Caco-2 (cell line): ENCODE results near the gene ATXN10. TPM values are rescaled to one million over a fixed set of nuclear protein-coding genes. Genes with fewer than 3 reads are reported as not detected.

Experiments used
- BruUV-seq: library from RNA; stranded (reverse); fragments of 400-500 nt; replicated peaks from 2 replicates; lab custom pipeline; 2021; lab: Mats Ljungman, UMichigan
- CTCF ChIA-PET: fragments of 300-600 bp; sonication (Branson Sonifier 250); formaldehyde crosslinking; loops from one replicate; lab custom pipeline; 2022; ENCODE audit warnings: antibody characterized with exemption; lab: Charles Lee
- POLR2A ChIA-PET: fragments of 300-600 bp; sonication (Branson Sonifier 250); formaldehyde crosslinking; loops from one replicate; lab custom pipeline; 2022; ENCODE audit warnings: antibody characterized with exemption; lab: Charles Lee
- DNase-seq, 2 experiments: peaks; one replicate each; pipeline versions ENCODE4 v3.0.0 to v3.0.0-alpha.2; 2020 to 2022
- H3K27me3 ChIP-seq: replicated peaks from 2 replicates; pipeline ENCODE4 v1.6.0; 2011; ENCODE audit warnings: low read length; ENCODE audit not compliant: control insufficient read depth, insufficient read depth
- H3K36me3 ChIP-seq: 2 replicates; pipeline ENCODE4 v1.5.1; 2011; ENCODE audit warnings: low read length; ENCODE audit not compliant: control insufficient read depth, insufficient read depth
- H3K4me1 ChIP-seq: fragments of 250-450 bp; sonication (Bioruptor Pico); 2 replicates; pipeline ENCODE4 v1.5.1; 2020; ENCODE audit warnings: mild to moderate bottlenecking
- H3K4me3 ChIP-seq: 2 replicates; pipeline ENCODE4 v1.5.1; 2011; ENCODE audit warnings: low read depth, mild to moderate bottlenecking, control low read depth, low read length
- H3K9me3 ChIP-seq: fragments of 250-450 bp; sonication (Bioruptor Pico); 2 replicates; pipeline ENCODE4 v1.5.1; 2020; ENCODE audit warnings: mild to moderate bottlenecking, moderate library complexity
- H3K27ac Mint-ChIP-seq: one replicate; pipeline ENCODE4 v1.8.0; 2022; ENCODE audit warnings: mixed read lengths; ENCODE audit not compliant: unreplicated experiment
- H3K27me3 Mint-ChIP-seq: one replicate; pipeline ENCODE4 v1.8.0; 2022; ENCODE audit warnings: mixed read lengths; ENCODE audit not compliant: insufficient read depth, unreplicated experiment
- H3K36me3 Mint-ChIP-seq: one replicate; pipeline ENCODE4 v1.8.0; 2022; ENCODE audit warnings: mild to moderate bottlenecking, mixed read lengths; ENCODE audit not compliant: insufficient read depth, unreplicated experiment
- H3K4me1 Mint-ChIP-seq: one replicate; pipeline ENCODE4 v1.8.0; 2022; ENCODE audit warnings: low read depth, mixed read lengths; ENCODE audit not compliant: unreplicated experiment
- H3K4me3 Mint-ChIP-seq: one replicate; pipeline ENCODE4 v1.8.0; 2022; ENCODE audit warnings: mild to moderate bottlenecking, moderate library complexity, mixed read lengths; ENCODE audit not compliant: unreplicated experiment
- H3K9me3 Mint-ChIP-seq: one replicate; pipeline ENCODE4 v1.8.0; 2022; ENCODE audit warnings: mixed read lengths; ENCODE audit not compliant: unreplicated experiment
- CTCF ChIP-seq, 2 experiments: fragments of 200-600 bp in 1 of 2; IDR thresholded peaks; 1 replicate in 1 of 2; 2 replicates in 1 of 2; pipeline versions ENCODE4 v1.5.1 to v1.8.0; 2011 to 2022; ENCODE audit warnings: antibody characterized with exemption in 1 of 2, control low read depth in 1 of 2, inconsistent platforms in 1 of 2, low read depth in 1 of 2, low read length in 1 of 2, mild to moderate bottlenecking in 1 of 2, moderate library complexity in 1 of 2; ENCODE audit not compliant: insufficient read depth in 1 of 2, severe bottlenecking in 1 of 2, unreplicated experiment in 1 of 2
- intact Hi-C: fragments of 100-400 bp; cut with micrococcal nuclease; formaldehyde crosslinking; loops from one replicate; pipeline ENCODE4 v1.10.0; 2022; ENCODE audit not compliant: unreplicated experiment
- total RNA-seq: library from RNA; stranded (reverse); gene quantifications from 2 replicates; pipeline ENCODE4 v1.2.3, GENCODE V29; 2022

Gene ATXN10
- total RNA-seq, 1 experiment from 2014 or later = 155 TPM

- H3K4me1 ChIP-seq = no peaks in the 10 kb centered on the region
- Mint-ChIP-seq H3K9me3 (no peaks in the 10 kb centered on the region), H3K4me3 (no peak overlapping the region), H3K4me1 (no peaks in the 10 kb centered on the region), H3K27me3 (peaks cover 22% of the 10 kb centered on the region), H3K36me3 (no peaks in the 10 kb centered on the region), H3K27ac (no peak overlapping the region)
- H3K4me3 ChIP-seq = no peak overlapping the region
- no peaks in the 10 kb centered on the region for H3K9me3 ChIP-seq
- ChIA-PET CTCF (interaction anchor here (1.6 to 2.6 kb wide), 2 partner anchors 104 to 111 kb away, joined by 6 to 17 read pairs; partner anchors contain the start of gene WNT7B), POLR2A (no interaction called here)
- H3K27me3 ChIP-seq = peaks cover 2% of the 10 kb centered on the region; the same call in 1 of the 2 replicates
- no peaks in the 10 kb centered on the region for H3K36me3 ChIP-seq
- no peak for TF ChIP-seq CTCF (IDR thresholded peaks at IDR 0.05; ENCODE audit: insufficient read depth in 1 of 2, low read depth in 1 of 2, low read length in 1 of 2, severe bottlenecking in 1 of 2, unreplicated experiment in 1 of 2)
- no TSS peak for BruUV-seq
- intact Hi-C loops = loop anchor here (2.0 to 10.0 kb wide), 2 partner anchors 103 to 221 kb away; no protein-coding TSS in a partner anchor
- DNase-seq = no peak
Measured at GRCh38 chr22:45865561-45866125, 194.0 kb downstream of the ATXN10 start.

GRCh38 chr22:45866126-45866645 lies 194.6 kb downstream of the ATXN10 start:
- intact Hi-C loops = loop anchor here (10.0 kb wide), 1 partner anchor 221 kb away; no protein-coding TSS in a partner anchor
- H3K9me3 Mint-ChIP-seq = no peaks in the 10 kb centered on the region
- H3K4me1 Mint-ChIP-seq = no peaks in the 10 kb centered on the region

GRCh38 chr22:45866646-45867117 lies 195.0 kb downstream of the ATXN10 start:
- Histone ChIP-seq H3K9me3 (no peaks in the 10 kb centered on the region), H3K27me3 (peaks cover 2% of the 10 kb centered on the region; the same call in 1 of the 2 replicates), H3K4me1 (no peaks in the 10 kb centered on the region), H3K36me3 (no peaks in the 10 kb centered on the region), H3K4me3 (no peak overlapping the region)
- no peak for TF ChIP-seq CTCF (IDR thresholded peaks at IDR 0.05; ENCODE audit: insufficient read depth in 1 of 2, low read depth in 1 of 2, low read length in 1 of 2, severe bottlenecking in 1 of 2, unreplicated experiment in 1 of 2)
- Mint-ChIP-seq H3K4me3 (no peak overlapping the region), H3K27me3 (peaks cover 23% of the 10 kb centered on the region), H3K27ac (no peak overlapping the region), H3K36me3 (no peaks in the 10 kb centered on the region), H3K9me3 (no peaks in the 10 kb centered on the region), H3K4me1 (no peaks in the 10 kb centered on the region)
- CTCF ChIA-PET = no interaction called here
- no peak for DNase-seq
- no TSS peak for BruUV-seq
- intact Hi-C loops = loop anchor here (10.0 kb wide), 1 partner anchor 222 kb away; no protein-coding TSS in a partner anchor
- POLR2A ChIA-PET = no interaction called here

More at GRCh38 chr22:45866126-45866645, 194.6 kb downstream of the ATXN10 start:
- Histone ChIP-seq H3K9me3 (no peaks in the 10 kb centered on the region), H3K4me3 (no peak overlapping the region), H3K27me3 (peaks cover 2% of the 10 kb centered on the region; the same call in 1 of the 2 replicates), H3K36me3 (no peaks in the 10 kb centered on the region), H3K4me1 (no peaks in the 10 kb centered on the region)
- ChIA-PET CTCF (no interaction called here), POLR2A (no interaction called here)
- Mint-ChIP-seq H3K27ac (no peak overlapping the region), H3K4me3 (no peak overlapping the region), H3K36me3 (no peaks in the 10 kb centered on the region), H3K27me3 (peaks cover 23% of the 10 kb centered on the region)
- no peak for DNase-seq
- no peak for TF ChIP-seq CTCF (IDR thresholded peaks at IDR 0.05; ENCODE audit: insufficient read depth in 1 of 2, low read depth in 1 of 2, low read length in 1 of 2, severe bottlenecking in 1 of 2, unreplicated experiment in 1 of 2)
- BruUV-seq = no TSS peak
